KMS-11 (cell line): ENCODE measurements around the gene TDRD10.

Source experiments
- H2AFZ ChIP-seq: fragments of 200-600 bp; sonication (generic); 2 replicates; pipeline ENCODE4 v1.6.1; 2016; ENCODE audit warnings: antibody characterized with exemption, mixed run types, low read depth
- H3K27ac ChIP-seq: fragments of 200-600 bp; sonication (generic); 2 replicates; pipeline ENCODE4 v1.6.1; 2016; ENCODE audit warnings: mild to moderate bottlenecking, mixed run types
- H3K27me3 ChIP-seq: fragments of 200-600 bp; sonication (generic); 2 replicates; pipeline ENCODE4 v1.6.1; 2017; ENCODE audit warnings: mild to moderate bottlenecking, low read depth, mixed run types, moderate library complexity; ENCODE audit not compliant: insufficient read depth
- H3K36me3 ChIP-seq: fragments of 200-600 bp; sonication (generic); 2 replicates; pipeline ENCODE4 v1.6.1; 2017; ENCODE audit warnings: mild to moderate bottlenecking, mixed run types; ENCODE audit not compliant: insufficient read depth
- H3K4me1 ChIP-seq: fragments of 200-600 bp; sonication (generic); 2 replicates; pipeline ENCODE4 v1.6.1; 2016; ENCODE audit warnings: mild to moderate bottlenecking, low read depth, mixed run types; ENCODE audit not compliant: poor library complexity, severe bottlenecking
- H3K4me2 ChIP-seq: fragments of 200-600 bp; sonication (generic); 2 replicates; pipeline ENCODE4 v1.7.0; 2016; ENCODE audit warnings: mild to moderate bottlenecking, mixed run types
- H3K4me3 ChIP-seq: fragments of 200-600 bp; sonication (generic); IDR thresholded peaks from 2 replicates; pipeline ENCODE4 v1.6.1; 2017; ENCODE audit warnings: low read depth, low read length, mixed read lengths; ENCODE audit not compliant: insufficient read depth
- H3K79me2 ChIP-seq: fragments of 200-600 bp; sonication (generic); 2 replicates; pipeline ENCODE4 v1.6.1; 2016; ENCODE audit warnings: low read depth, mixed run types; ENCODE audit not compliant: insufficient read depth
- H3K9ac ChIP-seq: fragments of 200-600 bp; sonication (generic); 2 replicates; pipeline ENCODE4 v1.6.1; 2016; ENCODE audit warnings: mild to moderate bottlenecking, mixed run types
- H4K20me1 ChIP-seq: fragments of 200-600 bp; sonication (generic); 2 replicates; pipeline ENCODE4 v1.6.1; 2016; ENCODE audit warnings: mild to moderate bottlenecking, mixed run types; ENCODE audit not compliant: insufficient read depth
- CTCF ChIP-seq: fragments of 200-600 bp; sonication (generic); conservative IDR thresholded peaks from 2 replicates; pipeline ENCODE4 v1.6.1; 2017; ENCODE audit warnings: low read depth, mild to moderate bottlenecking, antibody characterized with exemption, low read length, moderate library complexity, mixed read lengths

TDRD10 gene

GRCh38 chr1:154539486-154540483 is 37.8 kb downstream of the TDRD10 start:
- no peak overlapping the region for H2AFZ ChIP-seq
- H4K20me1 ChIP-seq = no peaks in the 10 kb centered on the region
- H3K27me3 ChIP-seq = peaks cover 3% of the 10 kb centered on the region; the same call in 1 of the 2 replicates
- H3K9ac ChIP-seq = no peak overlapping the region
- TF ChIP-seq CTCF = no peak
- H3K36me3 ChIP-seq = no peaks in the 10 kb centered on the region
- H3K79me2 ChIP-seq = no peaks in the 10 kb centered on the region
- no peak overlapping the region for H3K4me3 ChIP-seq
- no peaks in the 10 kb centered on the region for H3K4me1 ChIP-seq
- no peak overlapping the region for H3K4me2 ChIP-seq
- no peak overlapping the region for H3K27ac ChIP-seq

GRCh38 chr1:154541231-154541630 is 39.2 kb downstream of the TDRD10 start:
- H3K27me3 ChIP-seq = peaks cover 3% of the 10 kb centered on the region; the same call in 1 of the 2 replicates
- no peaks in the 10 kb centered on the region for H3K4me1 ChIP-seq
- H3K4me3 ChIP-seq = no peak overlapping the region
- H3K27ac ChIP-seq = no peak overlapping the region
- H3K36me3 ChIP-seq = no peaks in the 10 kb centered on the region
- H3K9ac ChIP-seq = no peak overlapping the region
- no peaks in the 10 kb centered on the region for H4K20me1 ChIP-seq
- H3K4me2 ChIP-seq = no peak overlapping the region
- no peak for TF ChIP-seq CTCF
- H2AFZ ChIP-seq = no peak overlapping the region
- H3K79me2 ChIP-seq = no peaks in the 10 kb centered on the region

GRCh38 chr1:154546264-154547063 is 44.4 kb downstream of the TDRD10 start:
- H3K36me3 ChIP-seq = peaks cover 9% of the 10 kb centered on the region; the same call in 1 of the 2 replicates
- H2AFZ ChIP-seq = no peak overlapping the region
- peak; percentile 99 for TF ChIP-seq CTCF
- H3K79me2 ChIP-seq = no peaks in the 10 kb centered on the region
- H3K27ac ChIP-seq = no peak overlapping the region
- no peak overlapping the region for H3K4me2 ChIP-seq
- peaks cover 3% of the 10 kb centered on the region; the same call in 1 of the 2 replicates for H3K27me3 ChIP-seq
- H3K4me3 ChIP-seq = no peak overlapping the region
- H3K4me1 ChIP-seq = peaks cover 24% of the 10 kb centered on the region
- no peak overlapping the region for H3K9ac ChIP-seq
- no peaks in the 10 kb centered on the region for H4K20me1 ChIP-seq

- Histone ChIP-seq H3K9ac (no peak overlapping the region), H3K4me3 (no peak overlapping the region), H3K79me2 (no peaks in the 10 kb centered on the region), H3K4me2 (no peak overlapping the region), H3K27ac (no peak overlapping the region), H3K4me1 (peaks cover 31% of the 10 kb centered on the region), H2AFZ (no peak overlapping the region), H4K20me1 (no peaks in the 10 kb centered on the region), H3K27me3 (peaks cover 3% of the 10 kb centered on the region; the same call in 1 of the 2 replicates), H3K36me3 (peaks cover 17% of the 10 kb centered on the region; the same call in 1 of the 2 replicates)
- TF ChIP-seq CTCF = no peak
Observed at GRCh38 chr1:154547105-154547732, 45.2 kb downstream of the TDRD10 start.
